MG63 (cell line): ENCODE data around the gene ZC3H13. TPM values are rescaled to one million over a fixed set of nuclear protein-coding genes. Genes with fewer than 3 reads are reported as not detected.

Experiments
- DNase-seq: peaks from one replicate; pipeline ENCODE4 v3.0.0-alpha.2; 2020
- H3K27me3 ChIP-seq: fragments of 250-450 bp; sonication (Bioruptor Pico); 2 replicates; pipeline ENCODE4 v1.5.1; 2020; ENCODE audit warnings: mild to moderate bottlenecking, moderate library complexity
- H3K36me3 ChIP-seq: fragments of 250-450 bp; sonication (Bioruptor Pico); 2 replicates; pipeline ENCODE4 v1.5.1; 2020; ENCODE audit warnings: mild to moderate bottlenecking, moderate library complexity
- H3K4me3 ChIP-seq: fragments of 250-450 bp; sonication (Bioruptor Pico); 2 replicates; pipeline ENCODE4 v1.5.1; 2020; ENCODE audit warnings: mild to moderate bottlenecking, moderate library complexity
- H3K9me3 ChIP-seq: fragments of 250-450 bp; sonication (Bioruptor Pico); 2 replicates; pipeline ENCODE4 v1.5.1; 2020; ENCODE audit warnings: mild to moderate bottlenecking, moderate library complexity
- total RNA-seq: library from RNA; depleted of rRNA; stranded (reverse); fragments of >200 nt; shearing (Covaris generic); gene quantifications from 2 replicates; pipeline ENCODE4 v1.2.3, GENCODE V29; 2014; ENCODE audit warnings: low replicate concordance; rRNA removed

ZC3H13 gene, protein sequence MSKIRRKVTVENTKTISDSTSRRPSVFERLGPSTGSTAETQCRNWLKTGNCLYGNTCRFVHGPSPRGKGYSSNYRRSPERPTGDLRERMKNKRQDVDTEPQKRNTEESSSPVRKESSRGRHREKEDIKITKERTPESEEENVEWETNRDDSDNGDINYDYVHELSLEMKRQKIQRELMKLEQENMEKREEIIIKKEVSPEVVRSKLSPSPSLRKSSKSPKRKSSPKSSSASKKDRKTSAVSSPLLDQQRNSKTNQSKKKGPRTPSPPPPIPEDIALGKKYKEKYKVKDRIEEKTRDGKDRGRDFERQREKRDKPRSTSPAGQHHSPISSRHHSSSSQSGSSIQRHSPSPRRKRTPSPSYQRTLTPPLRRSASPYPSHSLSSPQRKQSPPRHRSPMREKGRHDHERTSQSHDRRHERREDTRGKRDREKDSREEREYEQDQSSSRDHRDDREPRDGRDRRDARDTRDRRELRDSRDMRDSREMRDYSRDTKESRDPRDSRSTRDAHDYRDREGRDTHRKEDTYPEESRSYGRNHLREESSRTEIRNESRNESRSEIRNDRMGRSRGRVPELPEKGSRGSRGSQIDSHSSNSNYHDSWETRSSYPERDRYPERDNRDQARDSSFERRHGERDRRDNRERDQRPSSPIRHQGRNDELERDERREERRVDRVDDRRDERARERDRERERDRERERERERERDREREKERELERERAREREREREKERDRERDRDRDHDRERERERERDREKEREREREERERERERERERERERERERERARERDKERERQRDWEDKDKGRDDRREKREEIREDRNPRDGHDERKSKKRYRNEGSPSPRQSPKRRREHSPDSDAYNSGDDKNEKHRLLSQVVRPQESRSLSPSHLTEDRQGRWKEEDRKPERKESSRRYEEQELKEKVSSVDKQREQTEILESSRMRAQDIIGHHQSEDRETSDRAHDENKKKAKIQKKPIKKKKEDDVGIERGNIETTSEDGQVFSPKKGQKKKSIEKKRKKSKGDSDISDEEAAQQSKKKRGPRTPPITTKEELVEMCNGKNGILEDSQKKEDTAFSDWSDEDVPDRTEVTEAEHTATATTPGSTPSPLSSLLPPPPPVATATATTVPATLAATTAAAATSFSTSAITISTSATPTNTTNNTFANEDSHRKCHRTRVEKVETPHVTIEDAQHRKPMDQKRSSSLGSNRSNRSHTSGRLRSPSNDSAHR (N-terminal part only)
- 6.8 and 11.7 TPM in 2 replicates for total RNA-seq

DNA sequence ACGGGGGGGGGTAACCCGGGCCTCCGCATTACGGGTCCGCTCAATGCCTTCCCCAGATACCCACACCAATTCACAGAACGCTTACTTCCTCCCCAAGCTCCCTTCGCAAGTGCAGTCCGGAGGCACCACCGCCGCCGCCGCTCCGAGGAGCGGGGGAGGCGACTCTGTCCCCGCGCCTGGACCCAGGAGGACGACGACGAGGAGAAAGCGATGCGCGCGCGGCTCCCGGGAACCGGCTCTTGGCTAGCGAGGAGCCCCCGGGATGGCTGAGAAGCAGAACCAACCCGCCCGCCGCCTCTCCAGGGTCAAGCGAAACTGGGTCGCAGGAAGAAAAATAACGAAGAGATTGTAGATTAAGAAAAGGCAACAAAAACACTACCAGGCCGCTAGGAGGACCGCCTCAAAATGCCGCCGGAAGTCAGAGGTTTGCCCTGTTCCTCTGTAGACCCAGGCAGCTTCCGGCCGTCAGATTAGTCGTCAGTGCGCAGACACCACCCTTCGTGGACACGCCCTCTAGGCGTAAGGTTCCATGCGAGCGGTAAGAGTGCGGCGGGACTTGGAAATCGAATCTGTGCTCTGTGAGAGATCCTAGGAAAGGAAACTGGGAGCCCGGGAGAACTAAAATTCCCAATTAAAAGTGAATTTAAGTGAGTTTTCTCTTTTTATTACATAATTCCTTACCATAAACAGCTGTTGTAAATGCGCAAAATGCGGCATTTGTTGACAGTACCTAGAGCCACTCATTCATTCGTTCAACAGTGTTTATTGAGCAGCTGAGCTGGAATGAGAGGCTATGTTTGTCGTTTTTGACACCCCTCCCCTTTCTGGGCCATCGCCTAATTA, at the start of gene ZC3H13:
Gene ZC3H13, minus strand, starts transcription at position 428 of the 843 bp plus-strand sequence. CDS start 7,239 bp downstream, outside the sequence.
- Histone ChIP-seq H3K27me3 (no peaks in the 10 kb centered on the region), H3K36me3 (no peaks in the 10 kb centered on the region), H3K9me3 (no peaks in the 10 kb centered on the region), H3K4me3 (peak within 1 kb of the TSS; percentile 97)
- peak; percentile 96 for DNase-seq

DNA sequence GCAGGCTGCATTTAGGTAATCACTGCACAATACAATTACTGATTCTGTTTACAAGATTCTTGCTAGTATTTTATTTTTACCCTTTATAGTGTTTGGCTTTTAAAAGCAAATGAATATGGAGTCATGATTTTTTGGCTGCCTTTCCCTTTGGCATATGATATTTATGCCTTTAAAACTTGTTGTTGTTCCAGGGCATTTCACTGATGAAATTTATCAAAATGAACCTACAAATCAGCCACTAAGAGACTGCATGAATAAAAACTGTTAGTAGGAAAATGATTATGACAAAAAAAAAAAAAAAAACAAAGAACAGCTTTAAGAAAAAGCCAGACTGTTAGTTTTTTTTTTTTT, 49.7 kb upstream of the ZC3H13 start:
- Histone ChIP-seq H3K9me3 (no peaks in the 10 kb centered on the region), H3K4me3 (no peak overlapping the region), H3K27me3 (no peaks in the 10 kb centered on the region; the same call in 1 of the 2 replicates), H3K36me3 (no peaks in the 10 kb centered on the region)
- no peak for DNase-seq

DNA sequence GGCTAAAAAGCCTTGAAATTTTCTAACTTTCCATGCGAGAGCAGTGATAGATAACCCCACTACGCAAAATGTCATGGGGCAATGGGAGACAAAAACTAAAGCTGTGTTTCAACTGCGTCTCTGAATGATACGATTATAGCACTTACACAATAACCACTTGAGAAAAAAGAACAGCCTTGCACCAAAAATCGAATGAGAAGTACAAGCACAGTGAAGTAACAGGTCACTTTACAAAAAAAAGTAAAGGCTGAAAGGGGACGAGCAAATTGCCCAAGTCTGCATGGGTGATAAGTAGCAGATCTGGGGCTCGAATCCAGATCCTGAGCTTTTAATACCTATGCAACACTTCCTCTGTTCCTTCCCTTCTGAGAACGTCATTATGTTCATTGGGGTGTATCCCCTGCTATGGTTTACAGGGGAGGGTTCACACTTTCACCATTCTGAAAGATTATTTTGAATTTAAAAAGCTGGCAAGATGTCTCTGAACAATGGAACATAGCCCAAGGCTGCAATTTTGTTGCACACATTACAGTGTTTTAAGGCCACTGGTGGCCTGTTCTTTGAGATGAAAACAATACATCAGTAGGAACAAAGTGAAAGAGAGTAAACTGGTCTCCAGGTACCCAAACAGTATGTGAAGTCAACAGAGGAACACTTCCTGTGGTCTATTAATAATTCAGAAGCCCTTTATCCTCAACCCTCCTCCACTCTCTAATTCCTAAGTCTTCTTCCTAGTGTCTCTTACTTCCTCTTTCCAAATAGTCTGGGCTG, 49.1 kb upstream of the ZC3H13 start:
- Histone ChIP-seq H3K27me3 (no peaks in the 10 kb centered on the region), H3K9me3 (no peaks in the 10 kb centered on the region), H3K4me3 (no peak overlapping the region), H3K36me3 (no peaks in the 10 kb centered on the region)
- DNase-seq = no peak

DNA sequence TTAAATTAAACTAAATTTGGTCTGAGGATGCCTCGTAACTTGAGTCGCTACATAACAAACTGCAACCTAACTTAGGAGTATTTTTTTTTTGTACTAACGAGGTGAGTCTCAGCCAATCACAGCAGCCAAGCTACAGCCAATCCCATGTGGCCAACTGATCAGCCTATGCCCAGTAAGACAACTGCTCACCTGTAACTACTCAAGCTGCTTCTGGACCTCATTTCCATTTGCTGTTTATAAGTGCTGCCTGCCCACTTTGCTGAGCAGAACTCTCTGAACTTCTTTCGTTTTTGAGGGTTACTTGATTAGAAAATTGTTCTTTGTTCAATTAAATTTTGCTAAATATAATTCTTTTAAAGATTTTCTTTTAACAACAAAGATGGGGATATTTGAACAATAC, 48.5 kb upstream of the ZC3H13 start:
- Histone ChIP-seq H3K36me3 (no peaks in the 10 kb centered on the region), H3K4me3 (no peak overlapping the region), H3K9me3 (no peaks in the 10 kb centered on the region), H3K27me3 (no peaks in the 10 kb centered on the region)
- no peak for DNase-seq

DNA sequence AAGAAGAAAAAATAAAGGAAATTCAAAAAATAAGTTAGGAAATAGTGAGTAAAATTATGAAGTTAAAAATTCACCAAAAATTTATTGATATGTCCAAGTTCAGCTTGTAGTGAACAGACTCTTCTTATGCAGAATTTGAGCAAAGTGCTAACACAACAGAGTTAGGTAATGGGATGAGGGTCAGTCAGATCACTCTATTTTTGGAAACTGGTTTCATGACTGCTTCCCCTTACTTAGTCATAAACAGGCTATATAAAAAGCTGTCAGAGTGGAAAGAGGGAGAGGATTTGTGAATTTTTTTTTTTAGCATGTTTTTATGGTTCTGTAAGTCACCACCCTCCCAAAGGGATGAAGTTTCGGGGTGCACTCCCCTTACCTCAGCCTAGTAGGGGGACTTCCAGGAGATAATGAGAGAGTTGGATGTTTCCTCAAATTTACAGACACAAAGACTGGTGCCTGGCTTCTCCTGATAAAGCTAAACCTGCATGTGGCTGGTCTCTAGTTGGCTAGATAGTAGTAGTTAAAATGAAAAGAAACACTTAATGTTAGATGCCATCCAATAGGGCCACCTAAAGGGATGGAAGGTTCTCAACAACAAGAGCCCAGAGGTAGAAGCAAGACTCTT, 47.8 kb upstream of the ZC3H13 start:
- H3K9me3 ChIP-seq = no peaks in the 10 kb centered on the region
- no peaks in the 10 kb centered on the region for H3K36me3 ChIP-seq
- no peak for DNase-seq
- H3K27me3 ChIP-seq = no peaks in the 10 kb centered on the region
- H3K4me3 ChIP-seq = no peak overlapping the region

DNA sequence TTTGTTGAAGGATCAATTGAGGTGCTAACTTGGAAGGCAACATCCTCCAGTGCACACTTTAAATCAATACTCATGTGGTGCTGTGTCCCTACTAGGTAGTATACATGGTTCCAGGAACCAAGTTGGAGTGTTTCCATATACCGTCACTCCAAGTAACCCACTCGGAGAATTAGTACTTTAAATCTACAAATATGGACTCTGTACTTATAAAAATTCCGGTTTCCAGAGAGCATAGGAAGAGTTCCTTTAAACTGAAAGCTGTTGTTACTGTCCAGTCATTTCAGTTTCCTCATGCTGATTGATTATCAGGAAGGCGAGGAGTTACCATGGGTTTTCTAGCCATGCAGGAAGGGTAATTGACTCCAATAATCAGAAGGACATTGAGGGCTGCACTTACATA, 45.1 kb upstream of the ZC3H13 start:
- Histone ChIP-seq H3K4me3 (no peak overlapping the region), H3K9me3 (no peaks in the 10 kb centered on the region), H3K36me3 (no peaks in the 10 kb centered on the region), H3K27me3 (peaks cover 5% of the 10 kb centered on the region)
- no peak for DNase-seq

DNA sequence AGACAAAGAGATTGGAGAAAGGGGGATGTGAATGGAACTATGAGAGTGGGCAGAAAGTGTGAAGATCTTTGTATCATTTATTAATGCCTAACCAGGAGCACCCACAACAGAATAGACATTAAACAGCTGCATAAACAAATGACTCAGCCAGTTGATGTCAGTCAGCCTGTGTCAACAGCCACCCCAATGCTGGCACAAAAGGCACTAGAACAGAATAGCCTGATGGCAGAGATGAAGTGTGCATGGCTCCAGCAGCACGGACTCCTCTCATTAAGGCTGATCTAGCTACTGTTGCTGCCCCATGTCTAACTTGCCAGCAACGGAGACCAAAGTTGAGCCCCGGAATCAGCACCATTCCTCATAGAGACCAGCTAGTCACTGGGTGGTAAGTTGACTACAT, 44.5 kb upstream of the ZC3H13 start:
- no peak for DNase-seq
- H3K9me3 ChIP-seq = no peaks in the 10 kb centered on the region
- H3K4me3 ChIP-seq = no peak overlapping the region
- peaks cover 11% of the 10 kb centered on the region for H3K27me3 ChIP-seq
- H3K36me3 ChIP-seq = no peaks in the 10 kb centered on the region

DNA sequence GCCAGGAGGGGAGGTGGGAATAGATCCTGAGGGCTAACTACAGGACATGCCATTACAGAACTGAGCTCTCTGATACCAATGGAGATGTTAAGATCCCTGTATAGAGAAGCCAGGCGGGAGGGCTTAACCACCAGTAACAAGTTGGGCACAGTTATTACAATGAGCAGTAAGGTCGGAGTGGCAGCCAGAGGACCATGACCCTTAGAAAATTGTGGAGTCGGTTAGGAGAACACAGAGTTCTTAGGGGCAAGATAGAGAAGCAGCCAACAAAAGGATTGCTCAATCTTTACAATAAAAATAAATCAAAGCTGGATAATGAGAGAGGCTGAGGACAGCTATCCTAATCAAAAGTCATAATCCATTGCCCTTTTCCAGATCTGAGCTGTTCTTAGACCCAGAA, 41.9 kb upstream of the ZC3H13 start:
- Histone ChIP-seq H3K9me3 (no peaks in the 10 kb centered on the region), H3K36me3 (no peaks in the 10 kb centered on the region), H3K4me3 (no peak overlapping the region), H3K27me3 (peaks cover 21% of the 10 kb centered on the region)
- DNase-seq = no peak

DNA sequence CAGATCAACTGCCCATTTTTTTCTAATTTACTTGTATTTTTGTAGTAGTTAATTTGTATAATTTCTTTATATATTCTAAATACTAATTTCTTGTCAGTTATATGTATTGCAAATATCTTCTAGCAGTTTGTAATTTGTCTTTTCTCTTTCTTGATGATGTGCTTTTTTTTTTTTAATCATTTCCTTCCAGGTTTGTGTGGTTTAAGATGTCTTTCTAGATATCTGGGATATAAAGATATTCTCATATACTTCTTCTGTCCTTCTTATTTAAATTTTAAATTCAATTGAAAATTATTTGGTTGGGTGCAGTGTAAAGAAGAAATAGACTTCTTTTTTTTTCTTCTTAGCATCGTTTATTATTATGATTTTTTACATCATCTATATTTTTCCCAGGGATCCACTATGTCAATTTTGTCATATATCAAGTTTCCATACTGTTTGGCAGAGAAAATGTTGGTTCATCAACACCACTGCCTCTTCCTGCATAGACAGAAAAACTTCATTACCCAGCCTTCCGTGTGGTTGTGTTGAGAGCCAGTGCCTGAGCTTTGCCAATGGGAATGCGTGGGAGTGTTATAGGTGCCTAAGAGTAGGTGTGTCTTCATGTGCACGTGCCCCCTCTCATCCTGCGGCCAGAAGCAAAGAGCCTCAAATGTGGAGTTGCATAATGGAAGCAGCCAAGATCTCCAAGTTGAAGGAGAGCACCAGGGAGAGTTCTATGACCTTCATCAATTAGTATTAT, 36.4 kb upstream of the ZC3H13 start:
- DNase-seq = no peak
- Histone ChIP-seq H3K4me3 (no peak overlapping the region), H3K27me3 (peaks cover 21% of the 10 kb centered on the region), H3K36me3 (no peaks in the 10 kb centered on the region), H3K9me3 (no peaks in the 10 kb centered on the region)

DNA sequence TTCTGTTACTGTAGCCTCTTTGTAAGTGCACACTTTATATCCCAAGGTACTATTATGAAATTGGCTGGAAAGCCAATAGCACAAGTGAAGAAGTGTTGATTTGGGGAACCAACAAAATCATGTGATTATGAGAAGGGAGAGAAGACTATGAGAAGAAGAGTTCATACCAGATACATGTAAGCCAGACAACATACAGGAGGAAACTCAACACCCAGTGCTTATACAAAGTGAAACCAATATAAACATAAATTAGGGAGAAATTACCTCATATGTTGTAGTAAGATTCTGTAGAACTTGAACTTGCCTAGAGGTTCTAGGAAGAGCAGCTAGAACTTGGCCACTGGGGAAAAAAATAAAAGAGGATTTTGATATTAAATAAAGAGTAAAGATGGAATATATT, 34.9 kb upstream of the ZC3H13 start:
- no peak for DNase-seq
- Histone ChIP-seq H3K36me3 (no peaks in the 10 kb centered on the region), H3K9me3 (no peaks in the 10 kb centered on the region), H3K4me3 (no peak overlapping the region), H3K27me3 (peaks cover 14% of the 10 kb centered on the region)

DNA sequence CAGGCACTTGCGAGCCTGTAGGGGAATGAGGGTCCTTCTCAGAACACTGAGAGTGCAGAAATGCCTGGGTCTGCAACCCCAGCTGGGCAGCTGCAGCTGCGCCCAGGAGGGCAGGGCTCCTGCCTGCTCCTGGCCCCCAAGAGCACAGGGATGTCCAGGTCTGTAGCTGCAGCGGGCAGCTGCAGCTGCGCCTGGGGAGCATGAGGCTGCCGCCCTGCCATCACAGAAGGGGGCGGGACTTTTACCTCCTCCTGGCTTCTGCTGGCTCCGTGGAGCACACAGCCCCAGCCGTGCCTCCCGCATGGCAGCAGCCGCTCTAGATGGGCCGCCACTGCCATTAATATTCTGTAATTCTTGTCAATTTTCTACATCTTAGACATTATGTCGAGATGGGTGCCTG, 34.4 kb upstream of the ZC3H13 start:
- no peaks in the 10 kb centered on the region for H3K36me3 ChIP-seq
- H3K27me3 ChIP-seq = peaks cover 9% of the 10 kb centered on the region
- H3K4me3 ChIP-seq = no peak overlapping the region
- DNase-seq = no peak
- no peaks in the 10 kb centered on the region for H3K9me3 ChIP-seq

DNA sequence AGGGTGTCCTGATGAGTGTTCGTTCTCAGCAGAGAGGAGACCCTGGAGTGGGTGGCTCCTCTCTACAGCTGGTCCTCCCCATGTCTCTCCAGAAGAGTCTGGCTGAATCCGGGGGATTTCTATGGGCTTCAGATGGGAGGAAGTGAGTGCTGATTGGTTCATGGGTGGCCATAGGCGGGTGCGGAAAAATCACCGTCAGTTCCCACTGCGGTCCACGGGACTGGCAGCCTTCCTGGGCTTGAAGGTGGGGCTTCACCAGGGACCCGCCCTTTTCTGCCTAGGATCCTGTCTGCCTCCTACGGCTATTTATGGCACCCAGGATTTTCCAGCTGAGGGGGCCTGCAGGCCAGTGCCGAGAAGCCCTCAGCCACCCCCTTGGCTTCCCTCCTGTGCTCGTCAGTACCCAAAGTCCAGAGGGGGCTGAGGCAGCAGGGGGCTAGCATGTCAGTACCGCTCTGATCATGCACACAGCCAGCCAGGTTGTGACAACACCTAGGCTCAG, 33.9 kb upstream of the ZC3H13 start:
- DNase-seq = no peak
- Histone ChIP-seq H3K36me3 (no peaks in the 10 kb centered on the region), H3K9me3 (no peaks in the 10 kb centered on the region), H3K27me3 (peaks cover 6% of the 10 kb centered on the region), H3K4me3 (no peak overlapping the region)

DNA sequence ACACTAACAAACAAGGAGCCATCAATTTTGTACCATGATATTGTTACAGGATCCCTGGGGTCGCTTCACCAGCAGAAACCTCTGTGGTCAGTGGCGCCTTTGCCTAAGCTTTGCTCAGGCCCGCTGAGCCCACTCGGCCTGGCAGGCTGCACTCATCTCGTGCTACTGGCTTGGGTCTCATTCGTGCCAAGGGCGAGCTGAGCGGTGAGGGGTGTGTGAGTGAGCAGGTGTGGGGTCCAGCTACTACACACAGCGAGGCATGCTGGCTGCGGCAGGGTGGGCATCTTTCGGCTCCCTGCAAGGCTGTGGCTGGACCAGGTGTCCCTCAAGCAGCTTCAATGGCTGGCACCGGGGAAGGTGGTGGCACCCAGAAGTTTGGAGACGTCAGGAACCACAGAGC, 33.2 kb upstream of the ZC3H13 start:
- DNase-seq = no peak
- no peak overlapping the region for H3K4me3 ChIP-seq
- no peaks in the 10 kb centered on the region; the same call in 1 of the 2 replicates for H3K27me3 ChIP-seq
- no peaks in the 10 kb centered on the region for H3K36me3 ChIP-seq
- no peaks in the 10 kb centered on the region for H3K9me3 ChIP-seq

DNA sequence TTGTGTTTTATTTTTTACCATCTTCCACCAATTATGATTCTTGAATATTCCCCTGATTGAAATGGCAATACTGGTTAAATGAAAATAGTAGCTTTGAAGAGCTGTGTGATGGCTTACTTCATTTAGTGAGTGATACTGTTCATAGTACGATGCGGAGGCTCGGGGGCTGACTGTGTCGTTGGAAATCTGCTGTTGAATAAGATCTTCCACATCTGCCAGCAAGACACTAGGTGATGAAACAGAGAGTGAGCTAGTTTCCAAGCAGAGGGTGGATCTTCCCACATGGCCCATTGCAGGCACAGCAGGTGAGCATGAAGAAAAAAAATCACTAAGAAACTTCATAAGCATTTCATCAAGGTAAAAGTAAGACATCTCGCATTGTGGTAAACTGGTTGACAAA, 29.8 kb upstream of the ZC3H13 start:
- Histone ChIP-seq H3K36me3 (no peaks in the 10 kb centered on the region), H3K27me3 (no peaks in the 10 kb centered on the region), H3K4me3 (no peak overlapping the region), H3K9me3 (no peaks in the 10 kb centered on the region)
- no peak for DNase-seq
